ENCODE results near the gene TAF4.
"Not testable (repeated sequence)": the region's sequence is repeated elsewhere in the genome, so short reads cannot be mapped to it uniquely, and the experiment has no call there.

TAF4 gene

GRCh38 chr20:61998343-61999121 is 67.1 kb downstream of the TAF4 start:
- no peak for DNase-seq (ENCODE audit: low read depth)

- DNase-seq (ENCODE audit: low read depth): no peak
These were observed 67.8 kb downstream of the TAF4 start for GRCh38 chr20:61997891-61998290.

- DNase-seq (ENCODE audit: low read depth): no peak
These were observed 68.3 kb downstream of the TAF4 start for GRCh38 chr20:61997372-61997771.

- no peak for DNase-seq (ENCODE audit: low read depth)
These were observed 71.1 kb downstream of the TAF4 start for GRCh38 chr20:61994546-61994945.

- DNase-seq (ENCODE audit: low read depth): no peak
These were observed 72.6 kb downstream of the TAF4 start for GRCh38 chr20:61993058-61993457.

GRCh38 chr20:61991476-61991875 is 74.2 kb downstream of the TAF4 start:
- no peak for DNase-seq (ENCODE audit: low read depth)

GRCh38 chr20:61990484-61990883 is 75.2 kb downstream of the TAF4 start:
- DNase-seq (ENCODE audit: low read depth): no peak

- DNase-seq (ENCODE audit: low read depth): no peak
These were observed 75.9 kb downstream of the TAF4 start for GRCh38 chr20:61989741-61990140.

- DNase-seq (ENCODE audit: low read depth): no peak
These were observed 77.0 kb downstream of the TAF4 start for GRCh38 chr20:61988665-61989064.

- DNase-seq (ENCODE audit: low read depth): no peak
These were observed 78.8 kb downstream of the TAF4 start for GRCh38 chr20:61986762-61987321.

GRCh38 chr20:61985096-61985495 is 80.6 kb downstream of the TAF4 start:
- no peak for DNase-seq (ENCODE audit: low read depth)

GRCh38 chr20:61984431-61984830 is 81.2 kb downstream of the TAF4 start:
- DNase-seq (ENCODE audit: low read depth): not testable (repeated sequence)

GRCh38 chr20:61983965-61984364 is 81.7 kb downstream of the TAF4 start:
- no peak for DNase-seq (ENCODE audit: low read depth)

GRCh38 chr20:61982951-61983315 is 82.7 kb downstream of the TAF4 start:
- DNase-seq (ENCODE audit: low read depth): no peak

- DNase-seq (ENCODE audit: low read depth): no peak
These were observed 83.3 kb downstream of the TAF4 start for GRCh38 chr20:61982191-61982950.

GRCh38 chr20:61981691-61982090 is 84.0 kb downstream of the TAF4 start:
- DNase-seq (ENCODE audit: low read depth): not testable (repeated sequence)

- DNase-seq (ENCODE audit: low read depth): peak; percentile 4
These were observed 84.8 kb downstream of the TAF4 start for GRCh38 chr20:61980647-61981583.

GRCh38 chr20:61979701-61980635 is 85.7 kb downstream of the TAF4 start:
- no peak for DNase-seq (ENCODE audit: low read depth)

GRCh38 chr20:61979090-61979489 is 86.6 kb downstream of the TAF4 start:
- DNase-seq (ENCODE audit: low read depth): no peak

GRCh38 chr20:61978491-61978890 is 87.2 kb downstream of the TAF4 start:
- no peak for DNase-seq (ENCODE audit: low read depth)

- no peak for DNase-seq (ENCODE audit: low read depth)
These were observed 88.3 kb downstream of the TAF4 start for GRCh38 chr20:61977419-61977786.
